T-helper 9 cell (primary cell): ENCODE data around the gene BID.

Experiments
- DNase-seq: peaks from one replicate; pipeline ENCODE4 v3.0.0-alpha.2; 2020

Gene BID

DNA sequence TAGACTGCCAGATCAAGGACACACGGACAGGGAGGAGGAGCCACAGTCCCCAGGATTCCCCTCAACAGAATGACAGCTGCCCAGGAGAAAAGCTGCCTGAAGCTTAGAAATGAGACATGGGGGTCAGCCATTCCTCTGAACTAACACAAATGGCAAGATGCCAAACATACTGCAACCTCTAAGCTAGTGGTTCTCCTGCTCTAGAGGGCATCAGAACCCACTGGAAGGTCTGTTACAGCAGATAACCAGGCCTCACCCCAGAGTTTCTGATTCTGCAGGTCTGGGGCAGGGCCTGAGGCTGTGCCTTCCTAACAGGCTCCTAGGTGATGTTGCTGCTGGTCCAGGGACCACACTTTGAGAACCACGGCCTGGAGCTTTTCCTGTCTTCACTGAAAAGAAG is 28.6 kb upstream of the BID start:
- DNase-seq = no peak

DNA sequence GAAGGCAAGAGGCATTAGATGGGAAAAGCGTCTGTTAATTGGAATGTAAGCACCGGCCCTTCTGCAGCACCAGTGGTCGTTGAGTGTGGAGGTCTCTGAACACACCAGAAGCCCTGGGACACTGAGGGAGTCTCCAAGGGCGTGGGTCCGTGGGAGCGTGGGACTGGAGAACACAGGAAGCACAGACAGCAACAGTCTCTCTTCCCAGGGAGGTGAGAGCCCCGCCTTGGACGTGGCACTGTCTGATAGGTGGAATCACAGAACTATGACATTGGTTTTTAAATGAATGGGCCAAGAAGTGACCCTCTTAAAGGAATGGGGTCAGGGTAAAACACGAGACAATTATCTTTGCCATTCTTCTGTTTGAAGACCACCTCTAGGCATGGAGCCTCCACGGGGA is 28.1 kb upstream of the BID start:
- no peak for DNase-seq

DNA sequence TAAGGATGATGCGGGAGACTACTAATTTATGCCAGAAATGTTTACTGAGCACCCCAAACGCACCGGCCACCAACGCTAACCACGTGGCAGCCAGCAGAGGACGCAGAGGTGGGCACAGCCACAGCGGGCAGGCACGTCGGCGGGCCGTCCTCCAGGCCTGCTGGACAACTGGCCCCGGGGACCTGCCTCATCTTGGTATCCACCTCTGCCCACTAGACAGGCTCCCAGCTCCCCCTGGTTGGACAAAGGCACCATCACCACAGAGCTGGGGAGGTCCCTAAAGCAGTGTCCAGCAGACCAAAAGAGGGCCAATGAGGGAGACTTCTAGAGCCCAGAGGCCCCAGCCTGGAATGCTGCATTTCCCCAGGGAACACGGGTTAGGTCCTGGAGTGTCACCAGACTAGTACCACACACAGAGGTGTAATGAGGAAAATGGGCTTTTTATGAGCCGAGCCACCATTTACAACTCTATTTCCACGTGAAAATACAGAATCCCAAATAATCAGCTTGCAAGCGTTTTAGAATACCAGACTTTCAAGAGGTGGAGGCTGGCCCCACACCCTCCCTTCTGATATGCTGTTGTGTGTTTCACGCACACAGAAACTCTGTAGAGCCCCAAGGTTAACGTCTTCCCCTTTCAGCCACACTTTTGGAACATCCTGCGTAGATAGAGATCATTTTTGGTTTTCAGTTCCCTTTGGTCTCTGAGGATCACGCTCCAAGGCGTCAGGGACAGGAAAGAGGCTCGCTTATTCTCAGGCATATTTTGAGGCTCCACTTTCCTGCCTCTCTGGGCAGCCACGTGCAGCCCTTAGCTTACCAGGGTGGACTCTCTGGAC is 23.7 kb upstream of the BID start:
- no peak for DNase-seq

DNA sequence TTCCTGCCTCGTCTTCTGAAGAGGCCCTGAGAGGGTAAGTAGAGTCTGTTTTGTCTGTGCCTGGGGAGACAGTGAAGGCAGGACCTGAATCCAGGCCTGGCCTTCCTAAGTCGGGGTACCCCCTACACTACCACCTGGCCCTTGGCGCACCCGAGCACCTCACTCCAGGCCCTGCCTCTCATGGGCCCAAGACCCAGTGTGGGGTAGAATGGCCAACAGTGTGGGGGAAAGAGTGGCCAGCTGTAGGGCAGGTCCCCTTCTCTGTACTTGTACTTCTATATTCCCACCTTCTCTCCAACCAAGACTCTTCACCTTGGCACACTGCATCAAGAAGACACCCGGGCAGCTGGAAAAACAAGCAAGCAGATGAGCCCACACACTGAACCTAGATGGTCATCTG is 22.4 kb upstream of the BID start:
- no peak for DNase-seq

DNA sequence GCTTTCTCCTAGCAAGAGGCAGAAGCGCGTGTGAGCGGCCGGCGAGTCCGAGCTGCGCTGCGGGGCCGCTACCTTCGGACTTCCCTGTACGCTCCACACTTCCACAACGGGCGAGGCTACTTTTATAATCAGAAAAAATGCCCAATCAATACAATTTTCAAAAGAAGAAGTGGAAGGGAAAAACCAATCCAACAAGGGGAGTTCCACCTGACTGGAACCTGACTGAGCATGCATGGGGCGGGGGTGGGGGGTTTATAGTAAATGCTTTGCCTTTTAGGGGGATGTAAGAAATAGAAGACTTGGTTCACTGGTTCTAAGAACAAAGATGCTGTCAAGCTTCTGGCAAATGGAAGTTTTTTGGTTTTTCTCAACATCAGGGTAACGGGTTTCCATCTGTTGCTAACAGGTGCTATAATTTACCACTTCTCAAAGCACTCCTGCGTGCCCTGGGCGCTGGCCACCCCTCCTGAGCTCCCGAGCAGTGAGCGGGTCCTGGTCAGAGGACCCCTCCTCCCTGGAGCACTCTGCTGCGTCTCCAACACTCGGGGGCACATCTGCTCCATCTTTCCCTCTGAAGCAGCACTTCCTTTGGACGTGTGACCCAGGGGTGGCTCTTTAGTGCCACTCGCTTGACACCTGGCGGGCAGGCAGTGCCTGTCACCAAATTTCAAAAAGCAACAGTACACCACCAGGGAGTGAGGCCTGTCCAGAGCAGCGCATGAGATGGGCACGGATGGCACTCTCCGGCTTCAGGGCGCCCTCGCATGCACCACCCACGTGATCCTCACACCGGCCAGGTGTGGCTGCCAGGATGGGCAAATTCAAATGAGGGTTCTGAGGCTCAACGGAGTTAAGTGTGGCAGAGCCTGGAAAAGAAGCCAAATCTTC is 21.6 kb upstream of the BID start:
- DNase-seq = no peak

DNA sequence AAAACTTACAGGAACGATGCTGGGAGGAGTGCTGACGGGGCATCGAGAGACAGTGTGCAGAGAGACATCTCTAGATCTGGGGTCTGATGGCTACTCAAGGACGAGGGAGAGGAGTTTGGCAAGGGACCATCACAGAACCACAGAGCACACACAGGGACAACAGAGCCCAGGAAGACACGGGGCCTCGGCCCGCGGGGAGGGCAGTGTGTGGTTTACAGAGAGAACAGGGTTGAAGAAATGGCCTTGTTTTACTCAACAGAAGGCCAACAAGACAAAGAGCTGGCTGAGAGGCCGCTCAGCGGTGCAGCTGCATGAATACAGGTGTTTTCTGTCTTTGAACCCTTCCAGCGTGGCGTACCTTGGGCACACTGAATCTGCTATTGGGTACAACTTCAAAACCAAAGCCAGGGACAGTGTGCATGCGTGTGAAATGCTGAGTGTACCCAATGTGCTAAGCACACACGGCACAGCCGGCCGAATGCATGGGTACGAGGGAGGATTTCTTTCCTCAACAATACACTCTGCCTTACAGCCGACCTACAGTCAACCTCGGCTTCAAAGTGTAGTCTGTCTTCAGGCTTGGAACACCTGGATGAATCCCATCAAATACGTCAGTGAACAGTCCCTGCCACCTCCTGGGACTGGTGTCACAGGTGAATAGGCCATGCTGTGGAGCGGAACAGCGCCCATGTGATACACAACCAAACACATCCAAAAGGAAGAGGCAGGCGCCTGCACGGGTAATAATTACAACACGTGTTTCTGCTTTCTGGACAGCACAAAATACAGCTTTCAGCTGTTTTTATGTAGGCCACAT is 20.7 kb upstream of the BID start:
- DNase-seq = no peak

DNA sequence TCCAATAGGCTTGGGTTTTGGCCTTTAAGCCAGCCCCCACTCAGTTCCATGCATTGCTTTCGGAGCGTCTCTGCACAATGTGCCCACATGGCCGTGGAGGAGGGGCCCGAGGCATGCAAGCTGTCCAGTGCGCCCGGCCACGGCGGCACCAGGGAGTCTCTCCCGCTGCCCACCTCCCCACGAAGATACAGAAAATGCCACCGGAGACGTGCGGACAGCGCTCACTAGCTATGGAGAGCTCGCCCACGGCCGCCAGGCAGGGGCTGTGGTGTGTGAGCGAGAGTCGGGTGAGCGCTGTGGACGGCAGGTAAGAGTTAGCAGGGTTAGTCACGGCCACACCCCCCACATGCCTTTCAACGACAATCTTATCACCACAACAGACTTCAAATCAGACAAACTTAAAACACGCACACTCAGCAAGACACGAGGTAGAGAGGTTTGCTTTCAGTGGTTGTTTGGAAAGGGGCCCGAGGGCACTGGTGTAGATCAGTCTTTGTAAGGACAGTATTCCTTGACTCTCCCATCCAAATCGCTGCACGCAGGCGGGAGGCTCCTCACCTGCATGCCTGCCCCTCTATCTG is 18.7 kb upstream of the BID start:
- no peak for DNase-seq

DNA sequence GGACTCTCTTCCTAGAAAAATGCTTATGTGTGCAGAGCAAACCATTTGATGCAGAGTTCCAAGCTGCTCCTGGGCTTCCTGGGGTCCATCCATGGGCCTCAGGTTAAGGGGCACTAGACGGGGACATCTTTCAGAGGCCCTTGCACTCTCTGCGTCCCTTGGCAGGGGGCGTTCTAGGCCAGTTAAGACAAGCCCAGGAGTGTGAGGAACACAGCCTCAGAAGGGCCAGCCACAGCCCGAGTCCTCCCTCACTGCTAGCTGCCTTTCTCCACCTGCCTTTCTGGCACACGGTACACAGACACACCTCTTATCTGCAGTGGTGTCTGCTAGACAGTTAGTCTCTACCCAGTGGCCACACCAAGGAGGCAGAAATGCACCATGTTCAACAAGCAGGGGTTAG is 18.0 kb upstream of the BID start:
- DNase-seq = no peak

DNA sequence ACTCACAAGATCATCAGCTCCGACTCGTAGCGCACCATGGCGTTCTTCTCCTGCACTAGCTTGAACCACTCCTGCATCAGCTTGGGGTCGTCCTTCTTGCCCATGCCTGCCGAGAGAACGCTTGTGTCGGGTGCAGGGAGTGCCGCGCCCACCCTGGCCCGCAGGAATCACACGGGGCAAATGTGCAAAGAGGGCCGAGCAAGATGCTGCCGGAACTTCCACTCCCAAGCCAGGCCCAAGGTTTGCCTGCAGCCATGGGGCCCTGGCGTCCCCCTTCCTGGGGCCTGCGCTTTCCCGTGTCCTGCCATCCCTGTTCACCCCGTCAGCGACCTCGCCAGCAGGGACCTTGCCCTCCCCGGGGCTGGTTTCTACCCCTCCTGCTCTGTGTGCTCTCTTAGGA is 16.9 kb upstream of the BID start:
- DNase-seq = no peak

DNA sequence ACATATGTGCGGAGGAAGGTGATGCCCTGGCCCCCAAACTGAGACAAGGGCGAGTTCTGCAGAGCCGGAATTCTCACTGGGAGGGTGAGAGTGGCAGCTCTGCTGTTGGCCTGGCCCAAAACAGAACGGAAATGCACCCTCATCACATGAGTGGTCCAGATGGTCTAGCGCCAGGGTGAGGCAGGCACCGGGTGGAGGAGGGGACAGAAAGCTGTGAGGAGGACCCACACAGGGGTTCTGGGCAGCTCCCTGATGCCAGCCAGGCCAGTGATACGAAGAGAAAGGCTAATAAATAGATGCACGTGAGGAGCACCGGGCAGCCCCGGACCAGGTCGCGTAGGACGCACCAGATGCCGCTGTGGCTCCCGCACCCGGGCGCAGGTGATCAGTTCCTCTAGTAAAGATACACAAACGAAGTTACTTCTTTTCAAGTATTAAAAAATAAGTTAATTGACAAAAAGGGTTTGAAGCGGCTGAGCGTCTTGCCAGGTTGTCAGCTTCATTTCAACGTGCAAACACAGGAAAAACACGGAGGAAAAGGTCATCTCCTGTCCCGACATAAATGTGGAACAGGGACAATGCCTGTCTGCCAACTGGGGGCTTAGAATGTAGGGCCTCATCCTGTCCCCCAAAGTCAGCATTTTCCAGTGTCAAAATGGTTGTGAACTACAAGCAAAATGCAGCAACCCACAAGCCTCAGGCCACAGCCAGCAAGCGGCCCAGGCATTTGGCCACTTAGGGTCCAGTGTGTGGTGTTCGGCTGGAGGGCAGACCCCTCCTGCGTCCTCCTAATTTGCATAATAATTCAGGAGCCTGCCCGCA is 15.3 kb upstream of the BID start:
- no peak for DNase-seq

DNA sequence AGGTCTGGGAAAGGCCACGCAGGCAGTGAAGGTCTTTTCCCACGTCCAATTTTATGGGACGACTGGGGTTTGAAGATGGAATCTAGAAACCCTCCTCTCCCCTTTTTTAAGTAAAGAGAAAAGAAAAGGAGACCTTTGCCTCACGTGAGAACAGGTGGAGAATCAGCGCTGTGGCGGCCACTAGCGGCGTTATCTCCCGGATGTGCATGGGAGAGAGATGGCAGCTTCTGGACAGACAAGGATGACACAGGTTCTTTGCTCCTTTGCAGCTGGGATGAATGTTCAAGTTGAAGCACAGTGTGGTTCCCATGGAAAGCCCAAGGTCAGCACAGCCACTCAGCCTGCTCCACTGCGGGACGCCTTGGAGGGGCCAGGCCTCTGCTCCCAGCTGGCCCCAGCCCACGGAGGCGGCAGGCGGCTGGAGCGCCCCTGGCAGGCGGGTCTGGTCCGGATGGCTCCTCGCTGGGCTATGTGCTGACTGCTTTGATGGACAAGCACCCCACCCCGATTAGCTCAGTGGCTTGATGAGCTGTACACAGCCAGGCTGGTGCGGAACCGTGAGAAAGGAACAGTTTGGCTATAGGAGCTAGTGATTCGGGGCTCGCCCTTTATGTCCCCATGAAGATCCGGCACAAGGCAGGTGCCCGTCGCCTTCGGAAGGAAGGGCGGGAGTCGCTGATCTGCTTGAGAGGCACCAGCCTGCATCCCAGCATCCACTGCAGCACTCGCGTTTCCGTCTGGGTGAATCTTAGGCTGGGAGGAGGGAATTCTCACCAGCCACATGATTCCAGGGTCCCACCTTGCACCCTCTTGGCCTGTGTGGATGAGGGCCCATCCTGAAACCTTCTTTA is 14.5 kb upstream of the BID start:
- no peak for DNase-seq

DNA sequence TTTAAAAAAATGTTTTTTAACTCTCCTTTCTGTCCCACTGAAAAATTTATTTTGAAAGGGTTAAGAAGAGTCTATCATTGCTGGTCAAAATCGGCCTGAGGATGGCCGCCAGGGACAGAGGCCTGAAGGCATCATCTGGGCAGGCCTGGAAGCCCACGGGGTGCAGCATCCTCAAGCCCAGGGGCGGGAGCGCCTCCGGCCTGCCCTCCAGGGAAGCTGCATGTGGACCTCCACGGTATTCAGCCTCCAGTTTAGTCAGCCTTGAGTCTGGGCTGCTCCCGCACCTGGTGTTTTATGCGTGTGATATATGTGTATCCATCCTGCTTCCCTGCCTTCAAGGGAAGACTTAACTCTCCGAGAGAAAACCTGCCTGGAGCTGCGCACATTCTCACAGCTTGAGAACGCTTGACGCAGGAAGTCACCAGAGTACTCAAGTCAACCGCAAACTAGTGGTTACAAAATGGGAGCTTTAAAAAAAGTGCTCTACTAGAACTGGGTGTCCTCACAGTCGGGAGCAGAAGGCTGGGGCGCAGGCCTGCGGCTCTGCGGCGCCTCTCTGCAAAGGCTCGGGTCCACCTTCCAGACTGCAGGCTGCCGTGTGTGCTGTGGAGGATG is 13.6 kb upstream of the BID start:
- no peak for DNase-seq

DNA sequence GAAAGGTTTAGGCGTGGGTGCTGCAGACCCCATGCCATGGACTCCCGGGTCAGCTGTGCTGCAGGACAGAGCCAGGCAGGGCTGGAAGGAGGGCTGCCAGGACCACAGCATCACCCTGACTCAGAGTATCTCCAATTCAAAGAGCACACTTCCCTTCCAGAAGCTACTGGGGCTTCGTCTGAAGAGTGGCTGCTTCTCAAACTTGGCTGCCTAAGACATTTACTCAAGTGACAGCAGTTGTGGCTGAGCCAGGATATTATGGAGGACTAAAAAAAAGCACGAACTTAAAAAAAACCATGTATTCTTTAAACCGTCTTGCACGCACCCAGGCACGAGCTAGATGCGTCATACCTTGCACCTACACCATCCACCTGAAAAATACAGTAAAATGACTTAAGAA is 13.0 kb upstream of the BID start:
- DNase-seq = no peak

DNA sequence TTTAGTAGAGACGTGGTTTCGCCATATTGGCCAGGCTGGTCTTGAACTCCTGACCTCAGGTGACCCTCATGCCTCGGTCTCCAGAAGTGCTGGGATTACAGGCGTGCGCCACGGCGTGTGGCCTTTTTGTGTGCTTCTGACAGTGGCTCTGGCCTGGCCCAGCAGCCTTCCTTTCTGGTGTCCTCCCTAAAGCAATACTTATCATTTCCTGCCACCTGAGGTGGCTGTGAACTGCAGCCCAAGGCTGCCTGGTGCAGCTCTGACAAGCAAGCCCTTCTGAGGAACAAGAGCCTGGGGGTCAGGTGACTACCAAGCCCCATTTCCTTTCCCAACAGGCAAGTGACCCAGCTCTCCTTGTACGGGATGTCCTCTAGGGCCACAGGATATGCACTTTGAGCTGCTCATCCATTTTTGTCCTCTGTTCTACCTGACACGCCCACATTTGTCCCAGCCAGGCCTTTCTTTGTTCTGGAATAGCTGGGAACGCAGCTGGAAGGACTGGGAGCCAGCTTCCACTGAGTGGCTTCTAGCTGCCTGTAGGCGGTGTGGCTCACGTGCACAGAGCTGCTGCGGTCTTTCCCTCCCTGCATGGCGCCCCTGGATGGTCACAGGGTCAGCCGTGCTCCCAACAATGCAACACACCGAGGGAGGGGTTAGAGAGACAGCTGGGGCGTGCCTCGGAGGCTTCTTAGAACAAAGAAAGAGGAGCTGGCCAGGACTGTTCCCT is 12.3 kb upstream of the BID start:
- no peak for DNase-seq

DNA sequence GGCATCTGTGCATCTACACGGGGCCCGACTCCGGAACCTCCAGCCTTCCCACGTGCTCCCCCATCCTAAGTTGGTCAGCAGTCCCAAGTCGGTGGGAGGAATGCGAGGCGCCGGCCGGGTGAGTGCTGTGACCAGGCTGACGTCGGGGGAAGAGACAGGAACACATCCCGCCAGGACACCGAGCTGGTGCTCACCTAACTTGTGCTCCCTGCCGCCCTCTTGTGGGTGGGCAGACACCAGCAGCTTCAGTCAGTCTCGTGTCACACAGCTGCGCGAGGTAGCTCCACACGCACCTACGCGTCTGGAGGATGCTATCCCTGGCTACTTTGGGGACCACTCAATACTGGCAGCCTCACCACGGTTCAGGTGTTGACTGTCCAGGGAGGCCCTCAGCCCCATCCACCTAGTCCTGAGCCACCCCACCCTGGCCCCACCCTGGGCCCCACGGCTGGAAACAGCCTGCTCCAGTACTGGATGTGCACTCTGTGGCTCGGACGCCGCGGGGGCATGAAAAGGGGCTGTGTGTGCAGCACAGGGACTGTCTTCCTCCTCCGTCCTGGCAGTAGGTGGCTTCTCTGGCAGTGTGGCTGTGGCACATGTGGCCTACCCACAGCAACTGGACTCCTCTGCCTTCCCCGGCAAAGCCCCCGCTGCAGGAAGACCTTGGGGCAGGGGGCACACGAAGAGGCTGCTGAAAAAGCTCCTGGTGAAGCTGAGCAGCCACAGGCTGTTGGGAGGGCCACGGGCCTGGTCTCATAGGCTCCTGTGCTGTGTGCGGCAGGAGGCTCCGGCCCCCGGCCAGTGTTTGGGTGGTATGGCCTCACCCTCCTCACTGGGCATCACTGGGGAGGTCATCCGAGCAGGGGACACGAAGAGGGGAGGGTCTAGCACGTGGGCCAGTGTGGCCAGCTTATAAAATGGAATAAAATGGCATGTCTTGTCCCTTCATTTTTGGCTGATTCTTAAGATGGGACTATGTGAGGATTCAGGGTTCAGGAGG is 11.2 kb upstream of the BID start:
- peak; percentile 77 for DNase-seq

DNA sequence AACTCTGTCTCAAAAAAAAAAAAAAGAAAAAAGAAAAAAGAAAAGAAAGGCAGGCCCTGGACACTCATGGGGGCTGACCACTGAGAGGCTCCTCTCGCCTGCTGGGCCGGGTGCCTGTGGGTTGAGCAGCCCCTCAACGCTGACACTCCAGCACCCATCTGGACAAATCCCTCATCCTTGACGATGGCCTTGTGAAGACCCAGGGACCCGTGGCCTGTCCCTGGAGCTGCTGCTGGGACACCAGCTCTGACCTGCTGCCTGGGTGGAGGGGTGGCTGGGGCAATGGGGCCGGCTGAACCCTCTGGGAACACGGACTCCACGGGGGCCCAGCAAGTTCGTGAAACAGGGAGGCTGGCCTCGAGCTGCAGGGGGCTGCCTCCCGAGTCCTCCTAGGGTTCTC is 10.5 kb upstream of the BID start:
- DNase-seq = no peak

DNA sequence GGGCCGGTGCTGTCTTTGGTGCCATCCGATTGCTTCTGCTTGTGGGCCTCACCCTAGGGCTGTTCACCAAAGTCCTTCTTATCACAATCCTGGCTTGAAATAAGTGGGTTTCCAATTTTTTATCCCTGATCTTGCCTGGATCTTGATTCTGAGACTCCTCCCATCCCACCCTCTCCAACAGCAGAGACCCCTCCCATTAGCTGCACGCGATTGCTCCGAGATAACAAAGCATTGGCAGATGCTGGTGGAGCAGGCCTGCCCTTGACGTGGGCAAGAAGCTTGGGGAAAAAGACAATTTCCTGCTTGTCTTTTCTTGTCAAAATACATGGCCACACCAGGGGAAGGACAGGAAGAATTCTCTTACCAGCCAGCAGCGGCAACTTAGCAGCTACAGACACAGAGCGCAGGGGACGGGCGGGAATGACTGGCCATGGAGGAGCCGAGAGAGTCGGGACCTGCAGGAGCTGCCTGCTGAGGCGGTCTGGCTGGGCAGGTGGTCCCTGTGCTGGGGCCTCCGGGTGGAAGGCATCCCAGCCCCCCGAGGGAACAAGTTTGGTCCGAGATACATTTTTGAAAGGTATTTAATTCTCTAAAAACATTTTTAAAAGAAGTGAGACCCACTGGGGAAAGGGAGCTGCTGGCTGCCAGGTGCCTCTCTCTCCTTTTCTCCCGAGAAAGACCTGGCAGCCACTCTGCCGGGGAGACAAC is 9.7 kb upstream of the BID start:
- DNase-seq = no peak

DNA sequence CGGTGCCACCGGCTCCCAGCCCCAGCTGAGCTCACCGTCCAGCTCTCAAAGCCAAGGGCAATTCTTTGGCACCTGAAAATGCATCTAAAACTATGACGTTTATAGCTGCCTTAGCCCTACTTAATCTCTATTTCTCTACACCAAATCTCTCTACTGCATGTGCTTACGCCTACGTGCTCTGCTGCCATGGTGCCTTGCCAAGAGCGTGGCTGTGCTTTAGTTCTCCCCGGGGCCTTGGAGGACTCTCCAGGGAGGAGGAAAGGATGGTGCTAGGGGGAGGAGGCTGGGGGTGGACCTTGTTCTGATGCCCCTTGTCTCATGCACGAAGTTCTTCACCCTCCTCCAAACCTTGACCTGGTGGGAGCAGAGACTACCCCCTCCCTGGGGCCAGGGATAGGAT is 9.0 kb upstream of the BID start:
- DNase-seq = no peak
